BJ (cell line): ENCODE measurements around the gene ITCH. TPM values are rescaled to one million over a fixed set of nuclear protein-coding genes. Genes with fewer than 3 reads are reported as not detected.

Experiments
- CTCF ChIA-PET: fragments of 350-600 bp; formaldehyde crosslinking; extraction: SDS; loops from one replicate; lab custom pipeline; 2021; ENCODE audit warnings: antibody characterized with exemption, inconsistent platforms; lab: Yijun Ruan, JAX
- POLR2A ChIA-PET: fragments of 300-600 bp; sonication (Branson Sonifier 250); formaldehyde crosslinking; extraction: SDS; loops from one replicate; lab custom pipeline; 2021; ENCODE audit warnings: antibody characterized with exemption; lab: Charles Lee
- DNase-seq: peaks from one replicate; pipeline ENCODE4 v3.0.0-alpha.2; 2011; ENCODE audit warnings: low read depth
- H3K27me3 ChIP-seq: 2 replicates; pipeline ENCODE4 v1.6.0; 2011; ENCODE audit warnings: low read length; ENCODE audit not compliant: control insufficient read depth, insufficient read depth
- H3K36me3 ChIP-seq: 2 replicates; pipeline ENCODE4 v1.5.1; 2011; ENCODE audit warnings: low read length; ENCODE audit not compliant: control insufficient read depth, insufficient read depth
- H3K4me3 ChIP-seq: 2 replicates; pipeline ENCODE4 v1.5.1; 2011; ENCODE audit warnings: low read depth, mild to moderate bottlenecking, control low read depth, low read length
- CTCF ChIP-seq: IDR thresholded peaks from 2 replicates; pipeline ENCODE4 v1.5.1; 2011; ENCODE audit warnings: low read depth, mild to moderate bottlenecking, control low read depth, inconsistent platforms, low read length, moderate library complexity; ENCODE audit not compliant: insufficient read depth
- polyA plus RNA-seq: library from polyadenylated mRNA; depleted of rRNA; stranded (reverse); fragments of >200 nt; gene quantifications from 2 replicates; pipeline ENCODE4 v1.2.3, GENCODE V29; 2011

Gene ITCH
- polyA plus RNA-seq, 1 experiment = 7.8 TPM

GRCh38 chr20:34541917-34542316, 178.8 kb downstream of the ITCH start:
- Histone ChIP-seq H3K4me3 (no peak overlapping the region), H3K36me3 (peaks cover 20% of the 10 kb centered on the region), H3K27me3 (no peaks in the 10 kb centered on the region)
- ChIA-PET POLR2A (no interaction called here), CTCF (interaction anchor here (1.6 kb wide), 1 partner anchor 42 kb away, joined by 5 read pairs; no protein-coding TSS in a partner anchor)
- DNase-seq = no peak
- TF ChIP-seq CTCF = no peak

GRCh38 chr20:34542439-34542838, 179.4 kb downstream of the ITCH start:
- Histone ChIP-seq H3K27me3 (no peaks in the 10 kb centered on the region), H3K36me3 (peaks cover 19% of the 10 kb centered on the region), H3K4me3 (no peak overlapping the region)
- ChIA-PET POLR2A (no interaction called here), CTCF (no interaction called here)
- DNase-seq = no peak
- TF ChIP-seq CTCF = no peak

- ChIA-PET POLR2A (no interaction called here), CTCF (interaction anchor here (0.5 to 1.8 kb wide), 3 partner anchors 12 to 231 kb away, joined by 3 to 8 read pairs (median 3); no protein-coding TSS in a partner anchor)
- no peak for TF ChIP-seq CTCF
Measured at GRCh38 chr20:34543463-34544056, 180.5 kb downstream of the ITCH start.

GRCh38 chr20:34544109-34544796, 181.2 kb downstream of the ITCH start:
- CTCF ChIA-PET = interaction anchor here (0.5 to 1.8 kb wide), 6 partner anchors 9 to 232 kb away, joined by 3 to 8 read pairs (median 3); no protein-coding TSS in a partner anchor
- no peak for DNase-seq
- TF ChIP-seq CTCF = no peak

More at GRCh38 chr20:34543463-34544056, 180.5 kb downstream of the ITCH start:
- Histone ChIP-seq H3K4me3 (no peak overlapping the region), H3K36me3 (peaks cover 16% of the 10 kb centered on the region), H3K27me3 (no peaks in the 10 kb centered on the region)
- no peak for DNase-seq

GRCh38 chr20:34546751-34547181, 183.7 kb downstream of the ITCH start:
- ChIA-PET POLR2A (no interaction called here), CTCF (interaction anchor here (0.7 to 1.4 kb wide), 3 partner anchors 8 to 234 kb away, joined by 3 to 5 read pairs (median 4); no protein-coding TSS in a partner anchor)
- peaks cover 2% of the 10 kb centered on the region; the same call in 1 of the 2 replicates for H3K36me3 ChIP-seq
- H3K4me3 ChIP-seq = no peak overlapping the region
- DNase-seq = no peak
- TF ChIP-seq CTCF = no peak
- no peaks in the 10 kb centered on the region for H3K27me3 ChIP-seq

More at GRCh38 chr20:34544109-34544796, 181.2 kb downstream of the ITCH start:
- Histone ChIP-seq H3K4me3 (no peak overlapping the region), H3K27me3 (no peaks in the 10 kb centered on the region), H3K36me3 (peaks cover 13% of the 10 kb centered on the region)
- POLR2A ChIA-PET = no interaction called here
